Caco-2 (cell line): ENCODE data around the gene PSMD7. TPM values are rescaled to one million over a fixed set of nuclear protein-coding genes. Genes with fewer than 3 reads are reported as not detected.
A peak's percentile ranks its signal among the peaks of the same experiment; 100 is the strongest.

Source experiments
- BruUV-seq: library from RNA; stranded (reverse); fragments of 400-500 nt; replicated peaks from 2 replicates; lab custom pipeline; 2021; lab: Mats Ljungman, UMichigan
- CTCF ChIA-PET: fragments of 300-600 bp; sonication (Branson Sonifier 250); formaldehyde crosslinking; loops from one replicate; lab custom pipeline; 2022; ENCODE audit warnings: antibody characterized with exemption; lab: Charles Lee
- POLR2A ChIA-PET: fragments of 300-600 bp; sonication (Branson Sonifier 250); formaldehyde crosslinking; loops from one replicate; lab custom pipeline; 2022; ENCODE audit warnings: antibody characterized with exemption; lab: Charles Lee
- DNase-seq, 2 experiments: peaks; one replicate each; pipeline versions ENCODE4 v3.0.0 to v3.0.0-alpha.2; 2020 to 2022
- H3K27me3 ChIP-seq: replicated peaks from 2 replicates; pipeline ENCODE4 v1.6.0; 2011; ENCODE audit warnings: low read length; ENCODE audit not compliant: control insufficient read depth, insufficient read depth
- H3K36me3 ChIP-seq: 2 replicates; pipeline ENCODE4 v1.5.1; 2011; ENCODE audit warnings: low read length; ENCODE audit not compliant: control insufficient read depth, insufficient read depth
- H3K4me1 ChIP-seq: fragments of 250-450 bp; sonication (Bioruptor Pico); 2 replicates; pipeline ENCODE4 v1.5.1; 2020; ENCODE audit warnings: mild to moderate bottlenecking
- H3K4me3 ChIP-seq: 2 replicates; pipeline ENCODE4 v1.5.1; 2011; ENCODE audit warnings: low read depth, mild to moderate bottlenecking, control low read depth, low read length
- H3K9me3 ChIP-seq: fragments of 250-450 bp; sonication (Bioruptor Pico); 2 replicates; pipeline ENCODE4 v1.5.1; 2020; ENCODE audit warnings: mild to moderate bottlenecking, moderate library complexity
- H3K27ac Mint-ChIP-seq: one replicate; pipeline ENCODE4 v1.8.0; 2022; ENCODE audit warnings: mixed read lengths; ENCODE audit not compliant: unreplicated experiment
- H3K27me3 Mint-ChIP-seq: one replicate; pipeline ENCODE4 v1.8.0; 2022; ENCODE audit warnings: mixed read lengths; ENCODE audit not compliant: insufficient read depth, unreplicated experiment
- H3K36me3 Mint-ChIP-seq: one replicate; pipeline ENCODE4 v1.8.0; 2022; ENCODE audit warnings: mild to moderate bottlenecking, mixed read lengths; ENCODE audit not compliant: insufficient read depth, unreplicated experiment
- H3K4me1 Mint-ChIP-seq: one replicate; pipeline ENCODE4 v1.8.0; 2022; ENCODE audit warnings: low read depth, mixed read lengths; ENCODE audit not compliant: unreplicated experiment
- H3K4me3 Mint-ChIP-seq: one replicate; pipeline ENCODE4 v1.8.0; 2022; ENCODE audit warnings: mild to moderate bottlenecking, moderate library complexity, mixed read lengths; ENCODE audit not compliant: unreplicated experiment
- H3K9me3 Mint-ChIP-seq: one replicate; pipeline ENCODE4 v1.8.0; 2022; ENCODE audit warnings: mixed read lengths; ENCODE audit not compliant: unreplicated experiment
- intact Hi-C: fragments of 100-400 bp; cut with micrococcal nuclease; formaldehyde crosslinking; loops from one replicate; pipeline ENCODE4 v1.10.0; 2022; ENCODE audit not compliant: unreplicated experiment
- total RNA-seq: library from RNA; stranded (reverse); gene quantifications from 2 replicates; pipeline ENCODE4 v1.2.3, GENCODE V29; 2022
- TF ChIP-seq, protein P1 (sequence below), 2 experiments: fragments of 200-600 bp in 1 of 2; IDR thresholded peaks; 1 replicate in 1 of 2; 2 replicates in 1 of 2; pipeline versions ENCODE4 v1.5.1 to v1.8.0; 2011 to 2022; ENCODE audit warnings: antibody characterized with exemption in 1 of 2, control low read depth in 1 of 2, inconsistent platforms in 1 of 2, low read depth in 1 of 2, low read length in 1 of 2, mild to moderate bottlenecking in 1 of 2, moderate library complexity in 1 of 2; ENCODE audit not compliant: insufficient read depth in 1 of 2, severe bottlenecking in 1 of 2, unreplicated experiment in 1 of 2

The PSMD7 gene
- total RNA-seq, 1 experiment from 2014 or later: 191 TPM

DNA sequence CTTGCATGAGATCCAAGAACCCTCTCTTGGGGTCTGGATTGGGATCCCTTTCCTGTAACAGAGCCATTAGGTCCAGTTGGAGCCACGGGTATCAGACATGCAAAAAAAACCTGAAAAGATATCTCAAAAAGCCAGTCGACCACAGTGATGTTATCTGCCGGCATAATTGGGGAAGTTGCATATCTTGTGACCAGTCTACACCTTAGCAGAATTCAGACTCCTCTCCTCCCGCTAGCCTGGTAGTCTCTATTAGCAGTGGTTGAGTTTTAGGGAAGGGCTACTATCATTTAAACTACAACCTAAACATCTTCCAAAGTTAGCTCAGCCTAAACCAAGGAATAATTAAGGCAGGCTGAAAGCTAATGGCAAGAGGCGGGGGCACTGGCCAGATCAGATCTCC lies 16.2 kb upstream of the PSMD7 start:
- ChIA-PET POLR2A (no interaction called here), CTCF (no interaction called here)
- intact Hi-C loops: no loop called here
- no peak overlapping the region for H3K4me3 Mint-ChIP-seq
- no peak overlapping the region for H3K27ac Mint-ChIP-seq
- Histone ChIP-seq H3K4me3 (no peak overlapping the region), H3K9me3 (no peaks in the 10 kb centered on the region), H3K36me3 (no peaks in the 10 kb centered on the region), H3K27me3 (no peaks in the 10 kb centered on the region), H3K4me1 (peaks cover 26% of the 10 kb centered on the region)
- no peaks in the 10 kb centered on the region for H3K9me3 Mint-ChIP-seq
- H3K27me3 Mint-ChIP-seq: peaks cover 5% of the 10 kb centered on the region
- TF ChIP-seq, protein P1, sequence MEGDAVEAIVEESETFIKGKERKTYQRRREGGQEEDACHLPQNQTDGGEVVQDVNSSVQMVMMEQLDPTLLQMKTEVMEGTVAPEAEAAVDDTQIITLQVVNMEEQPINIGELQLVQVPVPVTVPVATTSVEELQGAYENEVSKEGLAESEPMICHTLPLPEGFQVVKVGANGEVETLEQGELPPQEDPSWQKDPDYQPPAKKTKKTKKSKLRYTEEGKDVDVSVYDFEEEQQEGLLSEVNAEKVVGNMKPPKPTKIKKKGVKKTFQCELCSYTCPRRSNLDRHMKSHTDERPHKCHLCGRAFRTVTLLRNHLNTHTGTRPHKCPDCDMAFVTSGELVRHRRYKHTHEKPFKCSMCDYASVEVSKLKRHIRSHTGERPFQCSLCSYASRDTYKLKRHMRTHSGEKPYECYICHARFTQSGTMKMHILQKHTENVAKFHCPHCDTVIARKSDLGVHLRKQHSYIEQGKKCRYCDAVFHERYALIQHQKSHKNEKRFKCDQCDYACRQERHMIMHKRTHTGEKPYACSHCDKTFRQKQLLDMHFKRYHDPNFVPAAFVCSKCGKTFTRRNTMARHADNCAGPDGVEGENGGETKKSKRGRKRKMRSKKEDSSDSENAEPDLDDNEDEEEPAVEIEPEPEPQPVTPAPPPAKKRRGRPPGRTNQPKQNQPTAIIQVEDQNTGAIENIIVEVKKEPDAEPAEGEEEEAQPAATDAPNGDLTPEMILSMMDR (IDR thresholded peaks at IDR 0.05; ENCODE audit: insufficient read depth in 1 of 2, low read depth in 1 of 2, low read length in 1 of 2, severe bottlenecking in 1 of 2, unreplicated experiment in 1 of 2): no peak
- no TSS peak for BruUV-seq
- H3K4me1 Mint-ChIP-seq: peaks cover 8% of the 10 kb centered on the region
- H3K36me3 Mint-ChIP-seq: no peaks in the 10 kb centered on the region
- no peak for DNase-seq

DNA sequence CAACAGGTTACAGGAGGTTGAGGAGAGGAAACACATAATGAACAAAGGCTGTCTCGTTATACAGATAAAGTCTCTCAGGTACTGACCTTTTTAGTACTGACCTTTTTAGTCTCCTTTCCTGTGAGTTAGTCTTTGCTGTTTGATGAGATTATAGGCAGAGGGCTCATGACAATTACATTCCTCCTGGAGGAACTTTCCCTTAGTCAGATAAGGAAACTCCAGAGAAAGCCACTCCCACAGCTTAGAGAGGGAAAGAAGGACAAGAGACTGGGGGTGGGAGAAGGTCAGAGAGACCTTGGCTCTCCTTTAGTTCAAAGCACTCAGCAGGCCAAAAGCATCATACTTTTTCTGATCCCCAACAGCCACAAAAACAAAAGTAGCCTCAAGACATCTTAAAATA lies 15.3 kb upstream of the PSMD7 start:
- no peaks in the 10 kb centered on the region for H3K27me3 ChIP-seq
- no peaks in the 10 kb centered on the region for H3K36me3 ChIP-seq
- Mint-ChIP-seq H3K27me3 (peaks cover under 1% of the 10 kb centered on the region), H3K4me3 (no peak overlapping the region), H3K27ac (peak overlapping the region; percentile 53), H3K4me1 (peaks cover 8% of the 10 kb centered on the region), H3K9me3 (no peaks in the 10 kb centered on the region), H3K36me3 (no peaks in the 10 kb centered on the region)
- intact Hi-C loops: loop anchor here (1.0 kb wide), 1 partner anchor 15 kb away; the partner anchor contains the start of gene PSMD7
- POLR2A ChIA-PET: interaction anchor here (0.5 kb wide), 1 partner anchor 463 kb away, joined by 4 read pairs; no protein-coding TSS in a partner anchor
- TF ChIP-seq, protein P1 (IDR thresholded peaks at IDR 0.05; ENCODE audit: insufficient read depth in 1 of 2, low read depth in 1 of 2, low read length in 1 of 2, severe bottlenecking in 1 of 2, unreplicated experiment in 1 of 2): no peak
- peak; percentile 57 to 65 for DNase-seq
- no peaks in the 10 kb centered on the region for H3K9me3 ChIP-seq
- peaks cover 26% of the 10 kb centered on the region for H3K4me1 ChIP-seq
- CTCF ChIA-PET: no interaction called here
- H3K4me3 ChIP-seq: no peak overlapping the region
- BruUV-seq: no TSS peak

DNA sequence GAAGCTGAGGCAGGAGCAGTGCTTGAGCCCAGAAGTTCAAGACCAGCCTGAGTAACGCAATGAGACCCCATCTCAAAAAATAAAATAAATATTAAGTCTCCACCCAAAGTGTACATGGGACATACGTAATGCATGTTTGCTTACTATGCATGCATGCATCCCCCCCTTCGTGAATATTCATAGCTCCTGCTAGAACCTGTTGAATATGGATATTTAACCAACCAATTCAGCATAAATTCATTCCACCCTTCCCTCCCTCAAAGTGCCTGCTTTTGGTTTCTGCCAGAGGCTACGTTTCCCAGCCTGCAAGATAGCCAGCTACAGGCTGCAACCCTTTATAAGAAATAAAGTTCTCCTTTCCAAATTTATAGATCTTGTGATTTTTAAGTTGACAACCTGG lies 12.9 kb upstream of the PSMD7 start:
- Mint-ChIP-seq H3K4me3 (no peak overlapping the region), H3K9me3 (no peaks in the 10 kb centered on the region), H3K36me3 (no peaks in the 10 kb centered on the region), H3K27me3 (no peaks in the 10 kb centered on the region), H3K27ac (no peak overlapping the region), H3K4me1 (peaks cover 8% of the 10 kb centered on the region)
- Histone ChIP-seq H3K36me3 (no peaks in the 10 kb centered on the region), H3K9me3 (no peaks in the 10 kb centered on the region), H3K27me3 (no peaks in the 10 kb centered on the region), H3K4me3 (no peak overlapping the region), H3K4me1 (peaks cover 26% of the 10 kb centered on the region)
- POLR2A ChIA-PET: no interaction called here
- CTCF ChIA-PET: no interaction called here
- TF ChIP-seq, protein P1 (IDR thresholded peaks at IDR 0.05; ENCODE audit: insufficient read depth in 1 of 2, low read depth in 1 of 2, low read length in 1 of 2, severe bottlenecking in 1 of 2, unreplicated experiment in 1 of 2): no peak
- intact Hi-C loops: no loop called here
- no TSS peak for BruUV-seq
- no peak for DNase-seq
